GM10248 (cell line): ENCODE data around the gene ATP11A.

Experiments
- CTCF ChIA-PET: fragments of 300-600 bp; sonication (Branson Sonifier 250); formaldehyde crosslinking; extraction: SDS; loops from one replicate; lab custom pipeline; 2021; ENCODE audit warnings: antibody characterized with exemption; lab: Yijun Ruan, JAX
- POLR2A ChIA-PET: fragments of 350-650 bp; sonication (Branson Sonifier 250); formaldehyde crosslinking; extraction: SDS; loops from one replicate; lab custom pipeline; 2020; ENCODE audit warnings: antibody characterized with exemption; lab: Yijun Ruan, JAX
- DNase-seq: peaks from one replicate; pipeline ENCODE4 v3.0.0; 2012; ENCODE audit errors: extremely low spot score
- TF ChIP-seq, protein P1 (sequence below): IDR thresholded peaks from 2 replicates; pipeline ENCODE4 v1.5.1; 2012; ENCODE audit warnings: mild to moderate bottlenecking, low read depth; ENCODE audit errors: extremely low read depth, missing control alignments, control extremely low read depth

The ATP11A gene

DNA sequence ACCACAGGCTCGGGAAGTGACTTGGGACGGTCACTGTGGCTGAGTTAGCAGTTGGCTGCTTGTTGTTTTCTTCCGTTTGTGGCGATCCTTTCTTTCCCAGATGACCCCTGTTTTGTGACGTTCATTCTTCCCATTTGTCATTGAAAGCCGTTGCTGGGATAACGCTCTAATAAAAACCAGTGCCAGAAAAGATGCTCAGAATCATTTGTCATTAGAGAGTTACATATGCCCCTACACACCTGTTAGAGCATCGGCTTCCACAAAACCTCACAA is 239.9 kb downstream of the ATP11A start:
- POLR2A ChIA-PET = no interaction called here
- TF ChIP-seq, protein P1, sequence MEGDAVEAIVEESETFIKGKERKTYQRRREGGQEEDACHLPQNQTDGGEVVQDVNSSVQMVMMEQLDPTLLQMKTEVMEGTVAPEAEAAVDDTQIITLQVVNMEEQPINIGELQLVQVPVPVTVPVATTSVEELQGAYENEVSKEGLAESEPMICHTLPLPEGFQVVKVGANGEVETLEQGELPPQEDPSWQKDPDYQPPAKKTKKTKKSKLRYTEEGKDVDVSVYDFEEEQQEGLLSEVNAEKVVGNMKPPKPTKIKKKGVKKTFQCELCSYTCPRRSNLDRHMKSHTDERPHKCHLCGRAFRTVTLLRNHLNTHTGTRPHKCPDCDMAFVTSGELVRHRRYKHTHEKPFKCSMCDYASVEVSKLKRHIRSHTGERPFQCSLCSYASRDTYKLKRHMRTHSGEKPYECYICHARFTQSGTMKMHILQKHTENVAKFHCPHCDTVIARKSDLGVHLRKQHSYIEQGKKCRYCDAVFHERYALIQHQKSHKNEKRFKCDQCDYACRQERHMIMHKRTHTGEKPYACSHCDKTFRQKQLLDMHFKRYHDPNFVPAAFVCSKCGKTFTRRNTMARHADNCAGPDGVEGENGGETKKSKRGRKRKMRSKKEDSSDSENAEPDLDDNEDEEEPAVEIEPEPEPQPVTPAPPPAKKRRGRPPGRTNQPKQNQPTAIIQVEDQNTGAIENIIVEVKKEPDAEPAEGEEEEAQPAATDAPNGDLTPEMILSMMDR = no peak
- DNase-seq = no peak
- CTCF ChIA-PET = interaction anchor here (1.0 kb wide), 1 partner anchor 13 kb away, joined by 4 read pairs; no protein-coding TSS in a partner anchor

- ChIA-PET POLR2A (no interaction called here), CTCF (interaction anchor here (1.0 to 2.9 kb wide), 3 partner anchors 13 to 464 kb away, joined by 3 to 6 read pairs (median 4); no protein-coding TSS in a partner anchor)
- TF ChIP-seq, protein P1 = no peak
- DNase-seq = no peak
Measured at GRCh38 chr13:112930192-112930591, 240.4 kb downstream of the ATP11A start.

DNA sequence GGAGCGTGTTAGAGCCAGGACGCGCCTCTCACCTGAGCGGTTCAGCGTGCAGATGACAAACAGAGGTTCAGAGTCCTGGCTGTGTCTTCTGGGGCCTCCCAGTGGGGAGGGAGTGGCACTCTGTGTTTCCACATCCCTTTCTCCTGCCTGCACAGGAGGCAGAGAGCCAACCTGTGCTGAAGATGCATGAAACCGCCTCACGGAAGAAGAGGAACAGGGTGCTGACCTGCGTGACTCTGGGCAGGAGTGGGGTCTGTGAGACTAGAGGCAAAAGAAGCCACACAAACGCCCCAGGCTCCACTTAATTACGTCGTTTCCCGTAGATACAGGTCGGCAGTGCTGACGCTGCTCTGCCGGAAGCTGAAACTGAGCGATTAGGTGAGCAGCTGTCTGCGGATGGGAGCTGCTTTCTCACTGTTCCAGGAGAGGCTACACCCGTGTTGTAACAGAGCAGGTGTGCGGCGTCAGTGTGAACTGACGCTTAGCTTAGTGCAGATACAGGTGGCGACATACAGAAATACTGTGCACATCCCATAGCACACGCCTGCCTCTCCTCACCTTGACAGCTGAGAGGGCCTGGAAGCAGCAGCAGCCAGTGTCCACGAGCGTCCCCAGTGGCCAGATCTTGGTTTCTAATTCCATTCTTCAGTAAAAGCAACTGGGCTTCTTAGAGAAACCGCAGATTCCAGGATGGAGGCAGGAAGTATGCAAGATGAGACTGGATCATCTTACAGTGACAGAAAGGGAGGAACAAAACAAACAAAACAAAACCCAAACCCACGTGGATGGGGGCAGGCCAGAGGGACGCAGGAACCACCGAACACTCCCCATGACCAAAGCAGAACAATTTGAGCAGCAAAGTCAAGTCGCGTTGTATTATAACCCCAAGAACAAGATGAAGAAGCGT is 241.4 kb downstream of the ATP11A start:
- DNase-seq = no peak
- ChIA-PET POLR2A (no interaction called here), CTCF (interaction anchor here (1.4 to 2.9 kb wide), 2 partner anchors 298 to 463 kb away, joined by 3 to 6 read pairs; no protein-coding TSS in a partner anchor)

GRCh38 chr13:112932971-112933370 is 243.1 kb downstream of the ATP11A start:
- POLR2A ChIA-PET = no interaction called here
- CTCF ChIA-PET = interaction anchor here (0.9 to 2.9 kb wide), 3 partner anchors 88 to 464 kb away, joined by 3 to 6 read pairs (median 3); no protein-coding TSS in a partner anchor
- no peak for DNase-seq
- TF ChIP-seq, protein P1 = no peak

More for the DNA sequence above, 241.4 kb downstream of the ATP11A start:
- TF ChIP-seq, protein P1 = no peak

GRCh38 chr13:112933649-112934048 is 243.8 kb downstream of the ATP11A start:
- ChIA-PET CTCF (interaction anchor here (1.1 to 1.2 kb wide), 2 partner anchors 88 to 460 kb away, joined by 3 read pairs; no protein-coding TSS in a partner anchor), POLR2A (no interaction called here)
- TF ChIP-seq, protein P1 = no peak
- DNase-seq = no peak

DNA sequence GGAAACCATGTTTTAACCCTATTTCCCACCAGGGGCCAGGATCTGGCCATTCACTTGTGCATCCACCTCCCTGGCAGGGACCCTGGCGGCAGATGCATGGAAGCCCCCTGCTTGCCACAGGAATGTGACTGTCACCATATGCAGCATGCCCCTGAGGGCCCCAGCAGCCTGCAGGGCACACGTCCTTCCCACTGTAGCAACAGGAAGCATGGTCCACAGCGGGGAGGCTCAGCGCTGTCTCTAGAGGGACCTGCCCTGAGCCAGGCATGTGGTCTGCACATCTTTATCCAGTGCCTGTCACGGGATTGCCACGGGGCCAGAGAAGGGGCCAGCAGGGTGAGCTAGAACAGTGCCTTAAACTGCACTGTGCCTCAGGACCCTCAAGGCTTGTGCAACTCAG is 244.2 kb downstream of the ATP11A start:
- POLR2A ChIA-PET = no interaction called here
- TF ChIP-seq, protein P1 = no peak
- CTCF ChIA-PET = interaction anchor here (1.1 to 1.2 kb wide), 2 partner anchors 87 to 460 kb away, joined by 3 read pairs; no protein-coding TSS in a partner anchor
- DNase-seq = no peak
